HG03521 (cell line): Measurements from ENCODE around the gene CLK3.

ENCODE experiments used
- ATAC-seq: cut with Tn5 transposase; IDR thresholded peaks from one replicate; pipeline ENCODE4 v1.9.1; 2021; ENCODE audit warnings: mild to moderate bottlenecking, moderate library complexity; ENCODE audit not compliant: unreplicated experiment

CLK3 gene

GRCh38 chr15:74676801-74677200, 61.2 kb downstream of the CLK3 start:
- no peak for ATAC-seq
